HG03045 (cell line): ENCODE results near the gene NEK10.

Experiments used
- ATAC-seq: cut with Tn5 transposase; IDR thresholded peaks from one replicate; pipeline ENCODE4 v1.9.1; 2021; ENCODE audit warnings: mild to moderate bottlenecking, moderate library complexity; ENCODE audit not compliant: unreplicated experiment

The NEK10 gene

DNA sequence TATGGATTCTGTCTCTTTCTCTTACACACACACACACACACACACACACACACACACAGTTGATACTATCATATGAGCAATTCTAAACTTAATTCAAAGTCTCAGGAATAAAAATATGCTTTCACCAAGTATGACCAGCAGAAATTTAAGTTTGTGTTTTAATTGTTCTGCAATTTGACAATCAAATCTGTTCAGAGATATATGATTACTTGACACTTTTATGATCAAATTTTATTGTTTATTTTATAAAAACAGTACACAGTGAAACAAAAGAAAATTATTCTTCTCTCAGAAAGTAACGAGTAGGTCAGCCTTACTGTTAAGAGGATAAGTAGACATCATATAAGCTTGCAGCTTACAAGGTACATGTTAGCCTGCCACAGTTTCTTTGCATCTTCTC lies 114.3 kb downstream of the NEK10 start:
- no peak for ATAC-seq

- ATAC-seq: no peak
Observed at GRCh38 chr3:27253831-27254230, 115.4 kb downstream of the NEK10 start.

- no peak for ATAC-seq
Observed at GRCh38 chr3:27253391-27253790, 115.8 kb downstream of the NEK10 start.

DNA sequence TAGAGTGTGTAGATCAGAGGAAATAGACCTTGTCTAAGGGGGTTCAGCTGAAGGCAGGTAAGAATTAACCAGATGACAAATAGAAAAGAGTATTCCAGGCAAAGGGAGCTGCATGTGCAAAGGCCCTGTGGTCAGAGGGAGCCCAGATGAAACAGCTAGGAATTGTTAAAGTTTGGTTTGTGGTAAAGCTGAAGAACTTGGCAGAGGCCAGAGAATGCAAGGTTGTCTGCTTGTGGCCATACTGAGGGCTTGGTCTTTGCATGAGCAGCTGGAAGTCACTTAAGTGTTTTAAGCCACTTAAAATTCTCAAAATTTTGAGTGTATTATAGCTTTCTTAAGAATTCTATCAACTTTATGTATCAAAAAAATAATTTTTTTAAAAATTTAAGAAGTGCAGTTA lies 116.5 kb downstream of the NEK10 start:
- no peak for ATAC-seq

GRCh38 chr3:27244374-27244773 lies 124.8 kb downstream of the NEK10 start:
- ATAC-seq: no peak

GRCh38 chr3:27239951-27240350 lies 129.2 kb downstream of the NEK10 start:
- no peak for ATAC-seq

DNA sequence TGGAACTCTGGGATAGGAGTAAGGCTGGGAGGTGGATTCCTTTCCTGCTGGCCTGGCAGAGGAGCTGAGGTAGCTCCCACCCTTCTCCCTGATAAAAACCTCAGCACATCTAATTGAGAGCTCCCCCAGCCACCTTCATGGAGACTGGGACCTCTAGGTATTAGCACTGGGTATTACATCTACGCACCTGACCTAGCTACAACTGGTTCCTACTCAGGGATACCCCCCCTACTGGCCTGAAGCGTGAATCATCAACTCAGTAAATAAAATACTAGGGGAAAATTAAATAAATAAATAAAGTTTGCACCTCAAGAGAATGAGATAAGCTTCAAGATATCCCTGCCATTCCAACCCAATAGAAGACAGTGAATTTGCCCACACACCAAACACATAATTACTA lies 140.4 kb downstream of the NEK10 start:
- no peak for ATAC-seq

DNA sequence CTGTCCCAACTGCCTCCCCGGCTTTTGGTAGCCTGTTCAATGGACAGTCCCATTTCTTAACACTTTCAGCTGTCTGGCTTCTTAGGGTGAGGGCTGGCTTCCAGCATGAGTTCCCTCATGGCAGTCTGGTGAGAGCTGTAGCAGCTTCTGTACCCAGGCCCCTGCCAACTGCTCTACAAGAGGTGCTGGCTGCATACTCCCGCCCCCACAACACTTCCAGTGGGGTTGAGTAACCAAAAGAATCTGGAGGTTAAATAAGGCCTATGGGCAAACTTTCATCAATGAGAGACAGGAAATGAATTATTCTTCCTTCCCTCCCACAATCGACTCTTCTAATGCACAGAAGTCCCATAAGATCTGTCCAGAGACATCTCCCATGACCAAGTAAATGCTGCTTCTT lies 145.0 kb downstream of the NEK10 start:
- ATAC-seq: no peak

DNA sequence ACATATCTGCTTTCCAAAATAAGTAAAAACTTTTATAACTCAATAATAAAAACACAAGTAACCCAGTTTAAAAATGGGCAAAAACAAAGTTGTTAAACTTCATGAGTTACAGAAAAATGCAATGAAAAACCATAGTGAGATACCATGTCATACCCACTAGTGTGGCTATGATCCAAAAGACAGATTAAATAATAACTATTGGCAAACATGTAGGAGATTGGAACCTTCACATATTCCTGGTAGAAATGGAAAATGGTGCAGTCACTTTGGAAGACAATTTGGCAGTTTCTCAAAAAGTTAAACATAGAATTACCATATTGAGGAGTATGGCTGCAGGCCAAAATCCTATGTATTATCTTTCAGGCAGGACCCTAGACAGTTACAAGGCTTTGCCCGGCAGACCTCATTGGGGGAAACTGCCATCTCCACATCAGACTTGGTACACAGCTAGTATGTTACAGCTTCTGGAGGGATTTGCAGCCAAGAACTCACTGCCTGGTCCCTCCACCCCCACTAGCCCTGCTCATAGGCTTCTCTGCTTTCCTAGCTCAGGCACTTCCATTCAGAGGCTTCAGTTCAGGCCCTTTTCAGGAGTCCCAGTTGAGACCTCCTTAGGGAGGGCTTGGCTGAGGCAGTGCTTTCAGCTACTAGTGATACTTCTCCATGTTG lies 147.8 kb downstream of the NEK10 start:
- ATAC-seq: no peak

- ATAC-seq: no peak
Observed at GRCh38 chr3:27220166-27220565, 149.0 kb downstream of the NEK10 start.

DNA sequence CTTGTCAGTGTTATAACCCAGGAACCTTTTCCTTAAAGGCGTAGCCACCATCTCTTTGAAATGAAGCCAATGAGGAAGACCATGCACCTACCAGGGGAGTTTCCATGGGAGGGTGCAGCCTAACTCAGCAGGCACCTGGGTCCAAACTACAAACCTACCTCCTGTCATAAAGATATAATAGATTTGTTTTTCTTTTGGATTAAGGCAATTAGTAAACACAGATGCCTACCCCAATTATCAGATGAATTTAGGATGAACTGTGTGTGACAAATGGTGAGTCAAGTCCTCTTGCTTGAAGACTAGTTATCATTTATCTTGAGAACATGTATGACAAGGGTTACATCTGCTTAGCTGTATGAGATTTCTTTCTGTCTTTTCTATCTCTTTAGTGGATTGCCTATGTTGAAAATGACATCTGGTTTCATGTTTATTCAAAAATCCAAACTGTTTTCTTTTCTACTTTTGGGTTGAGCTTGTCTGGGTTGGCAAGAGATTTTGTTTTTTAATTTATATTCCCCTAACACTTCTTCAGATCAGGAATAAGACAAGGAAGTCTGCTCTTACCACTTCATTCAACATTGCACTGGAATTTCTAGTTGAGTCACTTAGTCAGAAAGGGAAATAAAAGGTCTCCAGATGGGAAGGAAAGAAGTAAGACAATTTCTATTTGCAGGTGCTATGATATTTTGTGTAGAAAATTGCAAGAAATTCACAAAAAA lies 149.9 kb downstream of the NEK10 start:
- no peak for ATAC-seq

DNA sequence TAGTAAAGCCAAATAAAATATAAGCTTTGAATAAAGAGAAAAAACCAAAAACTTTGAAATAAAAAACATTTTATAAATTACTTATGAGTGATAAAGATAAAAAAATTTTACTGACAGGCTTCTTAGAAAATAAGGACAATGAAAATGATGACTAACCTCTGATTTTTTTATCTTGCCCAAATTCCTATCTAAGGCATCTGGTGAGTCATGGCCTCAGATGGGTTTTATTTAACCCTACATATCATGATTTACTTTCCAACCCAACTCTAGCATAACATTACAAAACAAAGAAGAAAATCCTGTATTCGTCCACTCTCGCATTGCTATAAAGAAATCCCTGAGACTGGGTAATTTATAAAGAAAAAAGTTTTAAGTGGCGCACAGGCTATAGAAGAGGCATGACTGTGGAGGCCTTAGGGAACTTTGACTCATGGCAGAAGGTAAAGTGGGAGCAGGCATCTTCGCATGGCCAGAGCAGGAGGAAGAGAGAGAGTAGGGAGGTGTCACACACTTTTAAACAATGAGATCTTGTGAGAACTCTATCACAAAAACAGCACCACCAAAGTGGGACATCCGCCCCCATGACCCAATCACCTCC lies 152.1 kb downstream of the NEK10 start:
- ATAC-seq: no peak

DNA sequence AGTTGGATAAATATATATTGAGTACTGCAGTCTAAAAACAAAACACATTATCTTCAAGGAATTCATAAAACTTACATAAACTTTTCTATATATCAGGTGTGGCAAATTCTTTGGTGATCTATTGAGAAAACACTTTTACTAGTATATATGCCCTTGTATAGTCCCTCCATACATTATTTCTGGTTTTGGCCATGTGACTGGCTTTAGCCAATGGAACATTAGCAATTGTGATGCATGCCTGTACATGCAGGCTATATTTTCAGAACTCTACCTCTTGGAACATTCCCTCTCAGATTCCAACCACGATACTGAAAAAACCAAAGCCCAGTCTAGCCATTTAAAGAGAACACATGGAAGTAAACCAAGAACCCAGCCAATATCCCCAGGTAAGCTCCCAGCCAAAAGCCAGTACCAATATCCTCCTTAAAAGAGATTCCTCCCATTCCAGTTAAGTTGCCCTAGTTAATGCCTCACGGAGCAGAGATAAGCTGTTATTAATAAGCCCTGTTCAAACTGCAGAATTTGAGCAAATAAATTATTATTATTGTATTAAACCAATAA lies 152.8 kb downstream of the NEK10 start:
- ATAC-seq: no peak

- ATAC-seq: no peak
Observed at GRCh38 chr3:27213450-27213849, 155.7 kb downstream of the NEK10 start.

DNA sequence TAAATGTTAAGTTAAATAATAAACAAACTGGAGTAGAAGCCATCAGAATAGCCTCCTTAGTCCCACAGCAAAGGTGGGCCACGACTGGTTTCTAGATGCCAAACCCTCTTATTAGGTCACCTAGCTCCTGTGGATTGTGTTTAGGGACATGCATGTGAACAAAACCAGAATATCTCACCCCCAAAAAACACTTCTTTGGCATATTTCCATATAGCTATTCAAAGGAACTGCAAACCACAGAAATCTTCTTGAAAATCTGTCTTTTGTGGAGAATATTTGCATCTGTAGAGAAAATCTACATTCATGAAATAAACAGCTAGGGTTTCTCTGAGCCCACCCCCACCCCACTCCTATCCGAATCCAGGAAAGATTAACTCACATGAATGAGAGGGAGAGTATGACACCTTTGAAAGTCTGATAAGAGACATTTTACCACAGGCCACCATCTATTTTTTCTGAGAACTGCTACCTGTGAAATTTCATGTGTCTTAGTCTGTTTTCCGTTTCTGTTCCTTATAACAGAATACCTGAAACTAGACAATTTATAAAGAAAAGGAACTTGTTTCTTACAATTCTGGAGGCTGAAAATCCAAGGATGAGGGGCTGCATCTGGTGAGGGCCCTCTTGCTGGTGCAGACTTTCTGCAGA lies 159.4 kb downstream of the NEK10 start:
- no peak for ATAC-seq

GRCh38 chr3:27208961-27209616 lies 160.1 kb downstream of the NEK10 start:
- ATAC-seq: no peak

DNA sequence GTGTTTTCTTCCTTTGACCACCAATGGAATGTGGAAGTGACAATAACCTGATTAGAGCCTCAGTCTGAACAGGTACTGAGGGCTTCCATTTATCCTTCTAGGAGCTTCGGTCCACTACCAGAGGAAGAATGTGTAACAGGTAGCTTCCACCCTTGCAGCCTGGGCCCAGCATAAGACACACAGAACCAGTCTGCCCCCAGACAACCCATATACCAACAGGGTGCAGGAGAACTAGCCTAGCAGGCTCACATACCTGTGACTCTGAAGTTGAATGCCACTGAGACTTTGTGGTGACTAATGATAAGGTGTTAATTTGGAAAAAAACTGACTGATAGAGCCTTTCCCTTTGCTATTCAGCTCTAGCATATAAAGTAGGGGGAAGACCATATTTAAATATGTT lies 166.2 kb downstream of the NEK10 start:
- no peak for ATAC-seq

DNA sequence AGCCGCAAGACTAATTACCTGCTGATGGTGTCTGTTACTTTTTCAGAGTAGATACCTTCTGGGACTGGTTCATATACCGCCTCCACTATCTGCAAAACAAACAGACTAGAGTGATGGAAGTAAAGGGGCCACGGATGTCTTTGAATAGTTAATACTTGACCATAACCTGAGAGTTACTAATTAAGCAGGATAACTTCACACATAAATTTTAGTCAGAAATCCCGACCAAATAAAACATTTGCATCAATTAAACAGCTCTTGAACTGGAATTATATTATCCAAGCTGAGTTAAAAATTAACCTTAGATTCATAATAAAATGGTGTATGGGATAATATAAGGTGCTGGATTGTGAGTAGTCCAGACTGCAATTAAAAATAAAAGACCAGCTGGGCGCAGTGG lies 167.7 kb downstream of the NEK10 start:
- ATAC-seq: no peak

DNA sequence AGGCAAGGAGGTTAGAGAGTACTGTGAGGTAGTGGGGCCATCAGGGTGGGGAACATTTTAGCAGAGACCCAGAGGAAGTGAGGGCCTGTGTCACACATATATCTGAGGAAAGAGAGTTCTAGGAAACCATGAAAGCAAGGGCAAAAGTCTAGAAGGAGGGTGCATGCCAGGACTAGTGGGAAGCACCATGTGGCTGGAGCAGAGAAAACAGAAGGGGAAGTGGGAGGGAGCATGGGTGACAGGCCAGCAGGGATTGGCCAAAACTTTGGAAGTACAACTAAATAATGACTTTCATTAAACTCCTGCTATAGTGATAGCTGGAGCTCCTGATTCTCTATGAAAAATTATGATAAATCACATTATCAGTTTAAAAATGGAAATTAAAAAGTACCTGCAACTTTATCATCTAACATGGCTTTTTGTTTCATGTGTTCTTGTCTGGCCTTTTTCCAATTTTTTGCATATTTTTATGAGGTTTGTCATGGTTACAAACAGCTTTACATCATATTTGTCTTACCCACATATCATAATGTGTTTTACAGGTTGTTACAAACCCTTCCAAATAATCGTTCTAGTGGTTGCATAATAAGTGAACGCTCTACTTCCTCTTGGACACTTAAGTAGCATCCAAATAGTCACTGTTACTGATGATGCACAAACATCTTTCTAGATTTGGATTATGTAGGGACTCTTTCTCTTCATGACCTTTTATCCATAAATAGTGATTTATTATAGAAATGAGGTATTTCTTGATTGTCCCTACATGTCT lies 168.3 kb downstream of the NEK10 start:
- ATAC-seq: no peak

DNA sequence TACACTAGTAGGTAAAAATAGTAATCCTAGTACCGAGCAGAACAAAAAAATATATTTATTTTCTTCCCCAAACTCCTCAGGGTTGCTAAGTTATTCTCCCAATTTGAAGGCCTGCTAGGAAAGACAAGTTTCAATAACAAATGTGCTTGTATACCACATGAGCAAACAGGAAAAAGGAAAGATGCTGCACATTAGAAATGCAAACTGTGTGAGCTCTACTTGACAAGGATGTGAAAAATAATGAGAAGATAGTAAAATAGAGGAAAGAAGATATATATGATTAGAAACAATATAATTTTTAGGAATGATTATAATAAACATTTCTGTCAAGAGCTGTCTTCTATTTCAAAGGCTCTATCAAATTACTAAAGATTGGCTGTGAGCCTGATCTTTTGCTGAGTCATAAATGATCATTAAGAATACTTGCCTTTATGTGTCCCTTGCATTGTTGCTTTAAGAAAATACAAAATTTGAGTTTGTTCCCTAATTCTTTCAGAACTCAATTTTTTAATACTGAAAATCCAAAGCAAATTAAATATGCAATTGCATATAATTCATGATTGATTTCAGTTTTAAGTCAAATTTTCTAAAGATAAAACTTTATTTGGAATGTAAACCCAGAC lies 174.2 kb downstream of the NEK10 start:
- no peak for ATAC-seq
